Sigmoid colon (tissue), 7 donors: ENCODE measurements around the gene SSC5D. TPM values are rescaled to one million over a fixed set of nuclear protein-coding genes. Genes with fewer than 3 reads are reported as not detected.

Source experiments
- DNase-seq: peaks from one replicate; pipeline ENCODE4 v3.0.0-alpha.2; 2019
- H3K27ac ChIP-seq, 4 donors: fragments of 200-600 bp; sonication (generic); one replicate each; pipeline ENCODE4 v1.5.1; 2016 to 2019; ENCODE audit warnings: mild to moderate bottlenecking in 1 of 4
- H3K27me3 ChIP-seq, 3 donors: fragments of 200-600 bp; sonication (generic); one replicate each; pipeline ENCODE4 v1.5.1; 2019; ENCODE audit warnings: mild to moderate bottlenecking in 1 of 3
- H3K36me3 ChIP-seq, 4 donors: fragments of 200-600 bp; sonication (generic); one replicate each; pipeline ENCODE4 v1.5.1; 2016 to 2019
- H3K4me1 ChIP-seq, 4 donors: fragments of 200-600 bp; sonication (generic); one replicate each; pipeline ENCODE4 v1.5.1; 2017 to 2019
- H3K4me3 ChIP-seq, 4 donors: fragments of 200-600 bp; sonication (generic); one replicate each; pipeline ENCODE4 v1.5.1; 2017 to 2019; ENCODE audit warnings: mild to moderate bottlenecking in 2 of 4, moderate library complexity in 1 of 4
- H3K9me3 ChIP-seq, 4 donors: fragments of 200-600 bp in 3 of 4; sonication (generic) in 3 of 4; one replicate each; pipeline versions ENCODE4 v1.5.1 to v1.6.1; 2013 to 2019
- EP300 ChIP-seq, 4 donors: sonication (generic); formaldehyde crosslinking; IDR thresholded peaks; one replicate each; pipeline ENCODE4 v1.6.1; 2017; ENCODE audit warnings: antibody characterized with exemption in 4 of 4
- POLR2A ChIP-seq, 2 donors: fragments of 450-650 bp; IDR thresholded peaks; one replicate each; pipeline ENCODE4 v1.6.1; 2016; ENCODE audit warnings: antibody characterized with exemption in 2 of 2, mild to moderate bottlenecking in 2 of 2, moderate library complexity in 2 of 2
- POLR2AphosphoS5 ChIP-seq, 4 donors: sonication (generic); formaldehyde crosslinking; IDR thresholded peaks; one replicate each; pipeline ENCODE4 v1.6.1; 2017; ENCODE audit warnings: antibody characterized with exemption in 4 of 4
- WGBS, 2 donors: extraction: QIAGEN DNeasy Blood & Tissue Kit; methylation state at CpG; one replicate each; pipeline ENCODE4 v1.1.7; 2013; 5-methylcytosine and 5-hydroxymethylcytosine counted together
- intact Hi-C: fragments of 100-400 bp; cut with DNase I; formaldehyde crosslinking; loops from one replicate; pipeline ENCODE4 v1.15.1; 2023
- polyA plus RNA-seq, 3 donors: library from polyadenylated mRNA; stranded (reverse); fragments of 200-250 nt; gene quantifications; one replicate each; pipeline ENCODE4 v1.2.3, GENCODE V29; 2013
- total RNA-seq, 4 donors: library from RNA; depleted of rRNA; stranded (reverse); fragments of >200 nt; gene quantifications; one replicate each; pipeline ENCODE4 v1.1.0, GENCODE V29; 2016
- TF ChIP-seq, protein P1 (sequence below), 4 experiments: fragments of 450-650 bp in 3 of 4; fragments of 200-600 bp in 1 of 4; IDR thresholded peaks; one replicate each; pipeline ENCODE4 v1.5.1; 2016 to 2019; ENCODE audit warnings: antibody characterized with exemption in 4 of 4, mild to moderate bottlenecking in 3 of 4, moderate library complexity in 2 of 4
- donor health status: healthy with polysubstance abuse.
- donor health status: Bipolar disorder and iron deficiency.
- donor health status: healthy.

SSC5D gene
- total and polyA plus RNA-seq, 7 donors = 1.2 to 66.7 (median 14.4) TPM; not detected in 1

DNA sequence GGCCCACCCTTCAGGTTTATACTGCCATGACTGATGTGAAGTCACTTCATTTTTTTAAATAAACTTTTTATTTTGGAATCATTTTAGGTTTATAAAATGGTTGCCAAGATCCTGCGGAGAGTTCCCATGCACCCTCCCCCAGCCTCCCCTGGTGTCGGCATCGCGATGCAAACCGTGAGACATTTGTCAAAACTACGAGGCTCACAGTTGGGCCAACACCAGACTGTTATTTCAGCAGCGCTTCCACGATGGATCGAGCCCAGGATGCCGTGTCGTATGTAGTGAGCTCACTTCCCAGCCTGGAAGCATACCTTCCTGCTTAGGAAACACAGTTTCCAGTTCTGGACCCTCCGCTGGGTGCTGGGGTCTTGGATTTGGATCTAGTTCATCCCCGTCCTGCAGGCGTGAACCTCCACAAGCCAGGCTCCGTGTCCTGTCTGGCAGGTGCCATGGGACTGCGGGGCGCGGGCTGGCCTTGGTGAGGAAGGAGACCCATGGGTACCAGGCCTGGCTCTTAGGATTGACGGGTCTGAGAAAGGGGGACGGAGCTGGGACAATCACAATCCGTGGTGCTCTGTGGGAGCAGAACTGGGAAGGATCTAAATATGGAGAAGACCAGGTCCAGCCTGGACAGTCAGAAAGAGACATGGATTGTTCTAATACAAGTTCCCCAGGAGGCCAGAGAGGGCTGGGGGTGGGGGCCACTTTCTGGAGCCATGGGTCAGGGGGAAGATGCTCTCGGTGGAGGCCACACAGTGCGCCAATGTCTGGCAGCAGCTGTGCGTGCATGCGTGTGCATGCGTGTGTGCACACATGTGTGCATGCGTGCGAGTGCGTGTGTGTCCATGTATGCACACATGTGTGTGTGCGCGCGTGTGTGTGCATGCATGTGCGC lies 51.1 kb downstream of the SSC5D start:
- H3K27me3 ChIP-seq = peaks cover 0 to 24% (median 0%) of the 10 kb centered on the region in 3 donors
- no peaks in the 10 kb centered on the region for H3K4me1 ChIP-seq
- intact Hi-C loops = no loop called here
- H3K36me3 ChIP-seq = no peaks in the 10 kb centered on the region
- no peaks in the 10 kb centered on the region for H3K9me3 ChIP-seq
- no peak for TF ChIP-seq POLR2AphosphoS5 (IDR thresholded peaks at IDR 0.05)
- no peak for TF ChIP-seq EP300 (IDR thresholded peaks at IDR 0.05)
- TF ChIP-seq, protein P1, sequence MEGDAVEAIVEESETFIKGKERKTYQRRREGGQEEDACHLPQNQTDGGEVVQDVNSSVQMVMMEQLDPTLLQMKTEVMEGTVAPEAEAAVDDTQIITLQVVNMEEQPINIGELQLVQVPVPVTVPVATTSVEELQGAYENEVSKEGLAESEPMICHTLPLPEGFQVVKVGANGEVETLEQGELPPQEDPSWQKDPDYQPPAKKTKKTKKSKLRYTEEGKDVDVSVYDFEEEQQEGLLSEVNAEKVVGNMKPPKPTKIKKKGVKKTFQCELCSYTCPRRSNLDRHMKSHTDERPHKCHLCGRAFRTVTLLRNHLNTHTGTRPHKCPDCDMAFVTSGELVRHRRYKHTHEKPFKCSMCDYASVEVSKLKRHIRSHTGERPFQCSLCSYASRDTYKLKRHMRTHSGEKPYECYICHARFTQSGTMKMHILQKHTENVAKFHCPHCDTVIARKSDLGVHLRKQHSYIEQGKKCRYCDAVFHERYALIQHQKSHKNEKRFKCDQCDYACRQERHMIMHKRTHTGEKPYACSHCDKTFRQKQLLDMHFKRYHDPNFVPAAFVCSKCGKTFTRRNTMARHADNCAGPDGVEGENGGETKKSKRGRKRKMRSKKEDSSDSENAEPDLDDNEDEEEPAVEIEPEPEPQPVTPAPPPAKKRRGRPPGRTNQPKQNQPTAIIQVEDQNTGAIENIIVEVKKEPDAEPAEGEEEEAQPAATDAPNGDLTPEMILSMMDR (IDR thresholded peaks at IDR 0.05) = no peak
- no peak for TF ChIP-seq POLR2A (IDR thresholded peaks at IDR 0.05)
- peak overlapping the region in 1 of 4 donors; percentile 46 for H3K27ac ChIP-seq
- 88 to 89% methylated on average over 33 of the region's 33 CpGs for WGBS, 2 donors
- no peak for DNase-seq
- H3K4me3 ChIP-seq = no peak overlapping the region

DNA sequence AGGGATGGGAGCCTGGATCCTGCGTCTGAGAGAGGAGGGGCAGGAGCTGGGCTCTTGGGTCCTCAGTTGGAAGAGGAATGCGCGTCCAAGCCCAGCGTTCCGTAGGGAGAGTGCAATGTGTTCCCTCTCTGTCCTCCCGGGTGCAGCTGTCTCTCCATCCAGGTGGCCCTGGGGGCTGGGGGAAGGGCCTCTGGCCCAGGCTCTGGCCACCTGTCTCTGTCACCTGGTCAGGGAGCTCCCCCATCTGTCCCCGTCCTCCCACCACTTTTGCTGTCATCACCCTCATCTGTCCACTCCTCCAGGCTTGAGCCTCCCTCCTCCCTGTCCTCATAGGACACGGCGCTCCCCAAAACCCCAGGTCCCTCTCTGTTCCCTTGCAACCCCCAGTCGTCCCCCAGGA lies 52.4 kb downstream of the SSC5D start:
- H3K9me3 ChIP-seq = no peaks in the 10 kb centered on the region
- H3K4me3 ChIP-seq = no peak overlapping the region
- H3K27me3 ChIP-seq = peaks cover 0 to 27% (median 3%) of the 10 kb centered on the region in 3 donors
- H3K36me3 ChIP-seq = no peaks in the 10 kb centered on the region
- H3K4me1 ChIP-seq = no peaks in the 10 kb centered on the region
- no peak overlapping the region for H3K27ac ChIP-seq
- DNase-seq = no peak
- no peak for TF ChIP-seq EP300 (IDR thresholded peaks at IDR 0.05)
- TF ChIP-seq POLR2AphosphoS5 (IDR thresholded peaks at IDR 0.05) = no peak
- TF ChIP-seq POLR2A (IDR thresholded peaks at IDR 0.05) = no peak
- TF ChIP-seq, protein P1 (IDR thresholded peaks at IDR 0.05) = no peak
- intact Hi-C loops = no loop called here
- WGBS, 2 donors = 47 to 62% methylated on average over 10 of the region's 10 CpGs

DNA sequence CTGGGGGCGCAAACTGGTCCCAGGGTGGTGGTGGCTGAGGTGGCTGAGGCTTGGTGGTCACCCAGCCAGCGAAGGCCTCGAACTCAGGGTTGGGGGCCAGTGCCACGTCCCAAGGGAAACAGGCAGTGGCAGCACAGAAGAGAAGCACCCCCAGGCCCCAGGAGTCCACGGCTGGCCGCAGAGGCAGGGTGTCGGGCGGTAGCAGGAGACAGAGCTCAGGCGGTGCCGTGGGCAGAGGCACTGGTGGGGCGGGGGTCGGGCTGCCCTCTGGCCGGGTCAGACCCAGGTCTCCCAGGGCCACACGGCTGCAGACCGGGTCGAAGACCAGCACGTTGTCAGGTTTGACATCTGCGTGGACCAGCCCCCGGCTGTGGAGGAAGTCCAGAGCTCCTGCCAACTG lies 52.9 kb downstream of the SSC5D start:
- intact Hi-C loops = no loop called here
- Histone ChIP-seq H3K9me3 (no peaks in the 10 kb centered on the region), H3K4me3 (no peak overlapping the region), H3K36me3 (no peaks in the 10 kb centered on the region), H3K27me3 (peaks cover 0 to 31% (median 6%) of the 10 kb centered on the region in 3 donors), H3K27ac (no peak overlapping the region), H3K4me1 (no peaks in the 10 kb centered on the region)
- WGBS, 2 donors = 81 to 85% methylated on average over 19 of the region's 19 CpGs
- no peak for TF ChIP-seq EP300 (IDR thresholded peaks at IDR 0.05)
- TF ChIP-seq, protein P1 (IDR thresholded peaks at IDR 0.05) = no peak
- TF ChIP-seq POLR2AphosphoS5 (IDR thresholded peaks at IDR 0.05) = no peak
- TF ChIP-seq POLR2A (IDR thresholded peaks at IDR 0.05) = no peak
- DNase-seq = no peak

DNA sequence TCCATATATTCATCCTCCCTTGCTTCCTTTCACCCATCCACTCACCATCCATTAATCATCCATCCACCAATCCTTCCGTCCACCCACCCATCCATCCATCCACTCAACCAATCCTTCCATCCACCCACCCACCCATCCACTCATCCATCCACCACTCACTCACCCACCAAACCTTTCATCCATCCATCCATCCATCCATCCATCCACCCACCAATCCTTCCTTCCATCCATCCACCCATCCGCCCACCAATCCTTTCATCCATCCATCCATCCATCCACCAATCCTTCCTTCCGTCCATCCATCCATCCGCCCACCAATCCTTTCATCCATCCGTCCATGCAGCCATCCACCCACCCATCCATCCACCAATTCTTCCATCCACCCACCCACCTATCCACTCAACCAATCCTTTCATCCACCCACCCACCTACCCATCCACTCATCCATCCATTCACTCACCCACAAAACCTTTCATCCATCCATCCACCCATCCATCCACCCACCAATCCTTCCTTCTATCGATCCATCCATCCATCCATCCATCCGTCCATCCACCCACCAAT lies 54.1 kb downstream of the SSC5D start:
- H3K27me3 ChIP-seq = peaks cover 0 to 36% (median 18%) of the 10 kb centered on the region in 3 donors
- no peak overlapping the region for H3K27ac ChIP-seq
- no peaks in the 10 kb centered on the region for H3K9me3 ChIP-seq
- TF ChIP-seq EP300 (IDR thresholded peaks at IDR 0.05) (no peak), POLR2A (IDR thresholded peaks at IDR 0.05) (no peak), POLR2AphosphoS5 (IDR thresholded peaks at IDR 0.05) (no peak)
- TF ChIP-seq, protein P1 (IDR thresholded peaks at IDR 0.05) = no peak
- H3K36me3 ChIP-seq = no peaks in the 10 kb centered on the region
- DNase-seq = no peak
- WGBS, 2 donors = 92% methylated on average over 7 of the region's 7 CpGs
- H3K4me3 ChIP-seq = no peak overlapping the region
- intact Hi-C loops = no loop called here
- peaks cover 0 to 5% (median 0%) of the 10 kb centered on the region in 4 donors for H3K4me1 ChIP-seq
